HG02623 (cell line): ENCODE data around the gene GSG1L.
"Not testable (repeated sequence)": the region's sequence is repeated elsewhere in the genome, so short reads cannot be mapped to it uniquely, and the experiment has no call there.

Experiments used
- ATAC-seq: cut with Tn5 transposase; IDR thresholded peaks from one replicate; pipeline ENCODE4 v1.9.1; 2021; ENCODE audit warnings: moderate library complexity; ENCODE audit not compliant: unreplicated experiment

Gene GSG1L

DNA sequence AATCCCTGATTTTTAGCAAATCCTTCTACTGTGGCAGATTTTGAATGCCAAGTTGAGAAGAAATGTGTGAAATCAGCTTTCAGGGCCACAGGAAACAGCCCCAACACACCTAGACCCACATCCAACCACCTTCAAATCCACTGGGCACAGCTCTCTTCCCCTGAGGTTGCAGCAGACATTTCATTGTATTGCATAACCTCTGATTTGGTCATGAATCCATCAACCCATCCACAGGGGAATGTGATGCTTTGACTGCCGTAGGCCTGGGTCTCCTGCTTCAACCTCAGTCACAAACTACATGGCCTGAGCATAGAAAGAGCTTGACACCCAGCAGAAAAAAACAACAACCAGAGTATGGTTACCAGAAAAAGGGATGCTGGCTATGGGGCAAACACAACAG, 145.6 kb downstream of the GSG1L start:
- ATAC-seq = no peak

DNA sequence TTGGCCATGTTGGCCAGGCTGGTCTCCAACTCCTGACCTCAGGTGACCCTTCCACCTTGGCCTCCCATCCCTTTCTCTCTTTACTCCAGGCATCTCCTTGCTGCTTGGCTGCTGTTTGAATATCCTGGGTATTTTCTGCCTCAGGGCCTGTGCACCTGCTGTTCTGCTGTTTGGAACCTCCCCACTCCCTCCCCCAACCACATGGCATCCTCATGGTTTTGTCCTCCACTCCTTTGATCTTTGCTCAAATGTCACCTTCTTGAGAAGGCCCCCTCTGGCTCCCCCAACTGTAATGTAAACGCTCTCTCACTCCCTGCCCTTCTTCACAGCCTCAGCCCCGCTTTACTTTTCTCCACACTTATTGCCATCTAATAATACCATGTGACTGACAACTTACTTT, 152.0 kb downstream of the GSG1L start:
- no peak for ATAC-seq

DNA sequence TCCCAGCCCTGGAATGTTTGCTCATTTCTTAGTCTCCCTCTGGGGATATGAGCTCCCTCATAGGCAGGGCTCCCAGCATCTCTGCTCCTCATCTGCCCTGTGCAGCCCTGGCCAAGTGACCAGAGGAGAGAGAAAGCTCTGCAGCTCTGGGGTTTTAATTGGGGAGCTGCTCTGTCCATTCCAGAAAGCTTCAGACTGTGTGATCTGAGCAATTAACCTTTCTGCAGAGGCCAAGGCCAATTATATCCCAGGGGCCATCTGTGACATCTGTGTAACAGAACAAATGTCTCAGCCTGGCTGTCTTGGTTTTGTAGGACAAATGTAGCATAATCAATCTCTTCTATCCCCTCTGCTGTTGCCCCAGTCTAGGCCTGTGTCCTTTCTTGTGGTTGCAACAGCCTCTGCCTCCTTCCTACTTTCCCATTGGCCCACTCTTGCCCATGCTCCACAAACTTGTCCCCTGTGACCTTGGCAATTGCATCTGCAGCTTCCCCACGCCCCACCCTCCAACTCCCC, 156.0 kb downstream of the GSG1L start:
- no peak for ATAC-seq

DNA sequence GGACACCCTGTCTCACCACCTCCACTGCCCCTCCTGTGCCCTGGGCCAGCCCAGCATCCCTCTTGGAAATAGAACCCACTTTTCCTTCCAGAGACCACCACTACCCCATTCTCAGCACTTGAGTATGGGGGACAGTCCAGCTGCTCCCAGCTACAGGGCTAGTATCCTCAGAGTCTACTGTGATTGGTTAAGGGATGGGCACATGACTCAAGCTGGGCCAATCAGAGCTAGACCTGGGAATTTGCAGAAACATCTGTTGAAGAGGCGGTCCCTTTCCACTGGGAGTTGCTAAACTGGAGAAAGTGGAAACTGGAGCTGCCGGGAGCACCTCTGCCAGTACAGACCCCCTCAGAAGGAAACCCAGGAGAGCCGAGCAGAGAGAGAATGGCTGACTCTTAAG, 156.6 kb downstream of the GSG1L start:
- ATAC-seq = no peak

DNA sequence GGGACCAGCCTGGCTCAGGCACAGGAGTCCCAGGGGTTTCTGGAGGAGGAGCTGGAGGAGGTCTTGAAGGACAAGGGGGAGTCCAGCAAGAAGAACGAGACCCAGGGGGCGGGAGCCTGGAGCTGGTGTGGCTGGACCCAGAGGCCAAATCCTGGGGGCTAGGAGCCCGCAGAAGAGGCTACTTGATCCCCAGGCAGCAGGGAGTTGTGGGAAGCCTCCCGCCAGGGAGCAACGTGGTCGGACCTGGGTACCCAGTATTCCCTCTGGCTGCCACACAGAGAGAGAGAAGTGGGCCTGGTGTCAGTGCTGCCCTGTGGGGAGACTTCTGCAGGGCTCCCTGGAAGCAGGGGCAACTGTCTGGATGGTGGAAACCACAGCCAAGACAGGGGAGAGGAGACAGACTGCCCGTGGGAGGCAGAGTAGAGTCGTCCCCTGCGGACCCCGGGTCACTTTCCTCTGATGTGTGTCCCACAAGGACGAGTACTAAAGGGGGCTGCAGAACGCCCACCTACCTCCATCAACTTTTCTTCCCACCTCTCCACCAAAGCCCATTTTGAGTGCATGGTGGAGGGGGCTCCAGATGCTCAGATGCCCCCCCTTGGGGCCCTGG, 160.4 kb downstream of the GSG1L start:
- ATAC-seq = no peak

DNA sequence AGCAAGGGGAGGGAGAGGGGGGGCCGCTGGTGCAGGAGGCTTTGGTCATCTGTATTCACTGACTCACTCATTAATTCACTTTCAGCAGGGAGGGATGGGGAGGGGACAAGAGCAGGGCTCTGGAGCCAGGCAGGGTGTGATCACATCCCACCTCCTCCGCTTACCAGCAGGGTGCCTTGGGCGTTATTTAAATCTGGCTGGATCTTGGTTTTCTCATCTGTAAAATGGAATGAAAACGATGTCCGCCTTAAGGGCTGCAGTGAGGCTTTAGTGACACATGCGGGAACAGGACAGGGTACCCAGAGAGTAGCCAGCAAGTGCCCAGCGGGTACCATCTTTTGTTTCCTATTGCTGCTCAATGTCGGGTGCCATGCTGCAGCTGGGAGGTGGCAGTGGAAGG, 161.0 kb downstream of the GSG1L start:
- no peak for ATAC-seq

DNA sequence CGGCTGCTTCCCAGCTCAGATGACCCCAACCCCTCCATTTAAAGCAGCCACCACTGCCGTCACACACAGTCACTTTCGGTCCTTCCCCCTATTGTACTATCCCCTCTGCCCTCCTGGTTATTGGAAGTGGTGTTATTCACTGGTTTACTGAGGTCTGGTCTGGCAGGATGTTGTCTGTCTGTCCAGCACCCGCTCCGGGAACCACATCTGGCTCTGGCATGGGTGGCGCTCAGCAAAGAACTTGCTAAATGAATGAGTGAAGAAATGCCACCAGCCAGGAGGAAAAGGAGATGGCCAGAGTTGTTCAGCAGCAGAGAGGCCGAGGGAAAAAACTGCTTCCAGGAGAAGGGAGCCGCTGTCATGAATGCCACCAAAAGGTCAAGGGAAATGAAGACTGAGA, 161.6 kb downstream of the GSG1L start:
- no peak for ATAC-seq

DNA sequence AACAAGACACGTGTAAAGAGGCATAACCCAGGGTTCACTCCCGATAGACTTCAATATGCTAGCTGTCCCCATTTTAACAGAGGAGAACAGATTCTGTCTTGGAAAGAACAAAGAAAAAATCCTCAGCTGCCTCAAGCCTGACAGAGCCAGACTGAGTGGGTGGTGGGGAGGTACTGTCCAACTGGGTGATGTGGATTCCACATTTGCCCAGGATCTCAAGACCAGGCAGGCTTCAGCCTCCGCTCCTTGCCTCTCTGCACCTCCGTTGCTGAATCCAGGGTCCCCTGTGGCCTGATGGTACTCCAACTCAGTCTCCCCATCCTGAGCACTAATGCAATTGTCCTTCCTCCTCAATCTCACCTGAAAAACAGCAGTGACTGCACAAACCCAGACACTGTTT, 163.8 kb downstream of the GSG1L start:
- no peak for ATAC-seq

DNA sequence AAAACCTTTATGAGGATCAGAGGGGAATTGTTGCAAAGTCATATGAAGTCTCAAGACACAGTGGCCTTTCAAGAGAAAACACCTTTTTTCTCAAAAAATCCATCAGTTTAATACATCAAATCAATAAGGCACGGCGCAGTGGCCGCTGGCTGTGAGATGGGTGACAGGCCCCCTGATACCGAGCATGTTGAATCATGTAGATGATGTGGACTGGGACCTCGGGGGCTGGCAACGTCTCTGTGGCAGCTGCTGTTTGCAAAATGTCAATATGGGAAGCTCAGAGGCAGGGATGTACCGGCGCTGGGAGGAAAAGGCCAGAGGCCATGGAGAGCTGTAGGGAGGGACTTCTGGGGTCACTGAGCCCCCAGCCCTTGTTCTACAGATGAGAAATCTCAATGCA, 169.1 kb downstream of the GSG1L start:
- ATAC-seq = no peak

DNA sequence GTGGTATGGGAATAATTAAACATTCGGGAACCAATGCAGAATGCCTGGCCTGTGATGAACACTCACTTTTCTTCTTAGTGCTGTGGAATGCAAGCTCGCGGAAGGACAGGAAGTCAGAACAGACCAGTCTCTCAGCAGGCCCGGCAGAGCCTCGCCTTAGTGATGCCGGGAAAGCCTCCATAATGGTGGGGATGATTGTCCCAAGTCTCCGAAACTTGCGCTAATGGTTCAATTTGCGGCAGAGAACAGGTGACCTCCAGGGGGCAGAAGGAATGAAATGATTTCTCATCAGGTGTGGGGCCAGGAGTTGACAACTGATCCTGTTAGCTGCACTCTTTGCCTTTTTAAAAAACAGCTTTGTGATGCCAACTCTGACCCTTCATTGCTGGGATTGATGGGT, 170.6 kb downstream of the GSG1L start:
- ATAC-seq = no peak

DNA sequence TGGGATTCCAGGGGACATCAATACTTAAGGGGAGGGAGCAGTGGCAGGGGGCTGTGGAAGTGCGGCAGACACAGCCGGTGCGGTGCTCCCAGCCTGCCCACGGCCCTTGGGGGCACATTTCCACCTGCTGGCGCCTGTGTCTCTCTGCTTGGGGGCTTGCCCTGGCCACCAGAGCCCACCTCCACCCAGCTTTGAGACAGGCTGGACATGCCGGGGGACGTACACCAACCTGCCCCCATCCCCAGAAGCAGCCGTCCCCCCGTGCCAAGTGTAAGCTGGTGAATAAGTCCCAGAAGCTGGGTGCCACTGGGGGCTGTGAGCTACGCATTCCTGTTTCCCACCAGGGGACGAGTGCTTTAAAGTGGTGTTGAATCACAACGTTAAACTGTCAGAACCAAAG, 172.6 kb downstream of the GSG1L start:
- ATAC-seq = no peak

DNA sequence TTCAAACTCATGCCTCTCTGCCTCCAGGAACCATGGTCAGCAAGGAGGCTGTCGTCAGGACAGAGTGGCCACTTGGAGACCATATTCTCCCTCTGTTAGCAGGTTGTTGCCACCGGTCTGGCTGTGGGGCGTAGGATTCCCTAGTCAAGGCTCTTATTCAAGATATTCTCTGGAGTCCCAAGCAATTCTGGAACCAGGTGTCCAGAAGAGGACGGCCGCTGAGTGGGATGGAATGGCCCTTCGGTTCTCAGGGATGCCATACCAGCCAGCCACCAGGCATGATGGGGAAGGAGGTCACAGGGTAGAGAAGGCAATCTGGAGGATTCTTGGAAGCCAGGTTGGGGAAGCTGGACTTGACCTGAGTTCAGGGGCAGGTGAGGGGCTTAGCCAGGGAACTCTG, 173.5 kb downstream of the GSG1L start:
- ATAC-seq = no peak

DNA sequence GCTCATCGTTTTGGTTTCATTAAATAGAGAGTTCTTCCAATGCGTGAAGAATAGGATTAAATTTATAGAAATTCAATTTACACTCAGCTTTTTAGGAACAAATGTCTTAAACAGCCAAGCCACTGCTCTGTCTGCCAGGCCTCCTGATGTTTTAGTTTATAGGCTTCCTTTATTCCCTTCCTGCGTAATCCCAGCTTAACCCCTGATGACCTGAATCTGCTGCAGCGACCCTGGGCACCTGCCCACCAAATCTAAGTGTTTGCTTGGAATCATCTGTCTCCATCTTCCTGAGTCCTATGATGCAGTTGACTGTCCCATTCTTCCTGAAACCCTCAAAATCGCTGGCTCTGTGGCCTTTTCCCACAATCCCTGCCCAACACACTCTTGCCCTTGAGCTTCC, 179.9 kb downstream of the GSG1L start:
- ATAC-seq = no peak

DNA sequence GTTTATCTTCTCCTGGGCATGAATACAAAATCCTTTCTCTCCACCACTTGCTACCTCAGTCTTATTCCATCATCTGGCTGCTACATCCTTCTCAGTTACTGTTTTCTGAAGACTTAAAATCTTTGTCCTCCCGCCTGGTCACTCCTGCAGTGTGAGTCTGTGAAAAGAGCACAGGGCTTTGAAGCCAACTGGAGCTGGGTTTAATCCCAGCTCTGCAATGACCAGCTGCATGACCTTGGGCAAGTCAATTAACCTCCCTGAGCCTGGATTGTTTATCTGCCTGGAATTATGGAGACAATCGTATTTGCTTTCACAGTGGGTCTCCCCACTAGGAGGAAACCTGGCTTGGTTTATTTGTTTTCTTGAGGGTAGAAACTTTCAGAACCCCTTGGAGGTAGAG, 183.2 kb downstream of the GSG1L start:
- no peak for ATAC-seq

DNA sequence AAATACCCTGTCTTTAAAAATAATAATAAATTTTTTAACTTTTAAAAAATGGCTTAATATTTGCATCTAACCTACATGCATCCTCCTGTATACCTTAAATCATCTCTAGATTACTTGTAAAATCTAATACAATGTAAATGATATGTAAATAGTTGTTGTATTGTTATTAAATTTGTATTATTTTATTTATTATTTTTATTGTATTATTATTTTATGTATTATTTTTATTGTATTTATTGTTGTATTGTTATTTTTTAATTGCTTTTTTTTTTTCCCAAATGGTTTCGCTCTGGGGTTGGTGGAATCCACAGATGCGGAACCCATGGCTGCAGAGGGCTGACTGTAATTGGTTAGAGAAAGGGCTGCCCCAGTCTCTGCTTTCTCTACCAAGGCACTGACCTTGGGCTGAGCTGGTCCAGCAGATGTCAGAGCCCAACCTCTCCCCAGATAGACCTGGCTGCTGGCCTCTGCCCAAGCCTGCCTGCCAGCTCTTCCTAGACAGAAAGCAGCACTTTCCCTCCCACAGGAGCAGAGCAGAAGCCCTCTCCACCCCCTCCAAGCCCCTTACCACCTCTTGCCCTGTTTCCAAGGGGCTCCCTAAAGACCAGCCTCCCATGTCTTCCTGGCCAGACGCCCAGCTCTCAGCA, 183.8 kb downstream of the GSG1L start:
- no peak for ATAC-seq

DNA sequence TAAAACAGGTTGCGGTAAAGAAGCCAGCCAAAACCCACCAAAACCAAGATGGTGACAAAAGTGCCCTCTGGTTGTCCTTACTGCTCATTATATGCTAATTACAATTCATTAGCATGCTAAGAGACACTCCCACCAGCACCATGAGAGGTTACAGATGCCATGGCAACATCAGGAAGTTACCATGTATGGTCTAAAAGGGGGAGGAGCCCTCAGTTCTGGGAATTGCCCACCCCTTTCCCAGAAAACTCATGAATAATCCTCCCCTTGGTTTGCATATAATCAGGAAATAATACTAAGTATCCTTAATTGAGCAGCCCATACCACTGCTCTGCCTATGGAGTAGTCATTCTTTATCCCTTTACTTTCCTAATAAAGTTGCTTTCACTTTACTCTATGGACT, 190.9 kb downstream of the GSG1L start:
- ATAC-seq = not testable (repeated sequence)

DNA sequence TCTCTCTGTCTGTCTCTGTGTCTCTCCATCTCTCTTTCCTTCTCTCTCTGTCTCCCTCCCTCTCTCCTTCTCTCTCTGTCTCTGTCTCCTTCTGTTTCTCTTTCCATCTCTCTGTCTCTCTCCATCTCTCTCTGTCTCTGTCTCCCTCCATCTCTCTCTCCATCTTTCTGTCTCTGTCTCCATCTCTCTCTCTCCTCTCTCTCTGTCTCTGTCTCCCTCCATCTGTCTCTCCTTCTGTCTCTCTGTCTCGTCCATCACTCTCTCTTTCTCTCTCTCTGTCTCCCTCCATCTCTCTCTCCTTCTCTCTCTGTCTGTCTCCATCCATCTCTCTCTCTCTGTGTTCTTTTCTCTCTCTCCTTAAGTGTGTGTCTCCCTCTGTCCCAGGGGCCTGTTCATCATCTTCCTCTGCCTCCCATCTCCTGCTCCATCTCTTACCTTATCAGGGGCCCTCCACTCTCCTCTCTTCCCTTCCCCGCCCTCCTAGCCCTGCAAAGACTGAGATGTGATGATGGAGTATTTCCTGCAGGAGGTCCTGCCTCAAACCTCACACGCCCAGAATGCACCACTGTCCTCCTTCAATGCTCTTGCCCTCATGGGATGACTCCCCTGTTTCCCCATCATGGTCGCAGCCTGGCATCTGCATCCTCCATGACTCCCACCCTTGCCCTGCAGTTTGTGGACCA, 193.3 kb downstream of the GSG1L start:
- ATAC-seq = no peak

DNA sequence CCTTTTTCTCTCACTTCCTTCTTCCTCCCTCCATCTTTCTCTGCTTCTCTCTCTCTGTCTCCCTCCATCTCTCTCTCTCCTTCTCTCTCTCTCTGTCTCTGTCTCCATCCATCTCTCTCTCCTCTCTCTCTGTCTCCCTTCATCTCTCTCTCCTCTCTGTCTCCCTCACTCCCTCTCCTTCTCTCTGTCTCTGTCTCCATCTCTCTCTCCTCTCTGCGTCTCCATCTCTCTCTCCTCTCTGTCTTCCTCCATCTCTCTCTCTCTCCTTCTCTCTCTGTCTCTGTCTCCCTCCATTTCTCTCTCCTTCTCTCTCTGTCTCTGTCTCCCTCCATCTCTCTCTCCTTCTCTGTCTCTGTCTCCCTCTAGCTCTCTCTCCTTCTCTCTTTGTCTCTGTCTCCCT, 194.1 kb downstream of the GSG1L start:
- ATAC-seq = no peak

DNA sequence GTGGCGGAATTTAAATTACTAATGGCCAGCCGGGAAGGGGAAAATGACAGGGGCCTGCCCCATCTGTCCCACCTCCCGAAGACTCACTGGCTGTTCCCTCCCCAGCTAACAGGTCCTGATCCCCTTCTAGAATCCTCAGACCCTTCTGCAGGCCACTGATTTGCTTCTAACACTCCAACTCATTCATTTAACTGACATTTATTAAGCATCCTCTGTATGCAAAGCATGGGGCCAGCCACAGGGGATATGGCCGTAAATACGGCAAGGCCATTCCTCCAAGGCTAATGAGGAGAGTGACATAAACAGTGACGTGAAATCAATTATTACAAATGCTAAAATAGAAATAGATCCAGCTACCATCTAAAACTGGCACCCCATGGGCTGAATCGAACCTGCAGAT, 195.3 kb downstream of the GSG1L start:
- no peak for ATAC-seq

DNA sequence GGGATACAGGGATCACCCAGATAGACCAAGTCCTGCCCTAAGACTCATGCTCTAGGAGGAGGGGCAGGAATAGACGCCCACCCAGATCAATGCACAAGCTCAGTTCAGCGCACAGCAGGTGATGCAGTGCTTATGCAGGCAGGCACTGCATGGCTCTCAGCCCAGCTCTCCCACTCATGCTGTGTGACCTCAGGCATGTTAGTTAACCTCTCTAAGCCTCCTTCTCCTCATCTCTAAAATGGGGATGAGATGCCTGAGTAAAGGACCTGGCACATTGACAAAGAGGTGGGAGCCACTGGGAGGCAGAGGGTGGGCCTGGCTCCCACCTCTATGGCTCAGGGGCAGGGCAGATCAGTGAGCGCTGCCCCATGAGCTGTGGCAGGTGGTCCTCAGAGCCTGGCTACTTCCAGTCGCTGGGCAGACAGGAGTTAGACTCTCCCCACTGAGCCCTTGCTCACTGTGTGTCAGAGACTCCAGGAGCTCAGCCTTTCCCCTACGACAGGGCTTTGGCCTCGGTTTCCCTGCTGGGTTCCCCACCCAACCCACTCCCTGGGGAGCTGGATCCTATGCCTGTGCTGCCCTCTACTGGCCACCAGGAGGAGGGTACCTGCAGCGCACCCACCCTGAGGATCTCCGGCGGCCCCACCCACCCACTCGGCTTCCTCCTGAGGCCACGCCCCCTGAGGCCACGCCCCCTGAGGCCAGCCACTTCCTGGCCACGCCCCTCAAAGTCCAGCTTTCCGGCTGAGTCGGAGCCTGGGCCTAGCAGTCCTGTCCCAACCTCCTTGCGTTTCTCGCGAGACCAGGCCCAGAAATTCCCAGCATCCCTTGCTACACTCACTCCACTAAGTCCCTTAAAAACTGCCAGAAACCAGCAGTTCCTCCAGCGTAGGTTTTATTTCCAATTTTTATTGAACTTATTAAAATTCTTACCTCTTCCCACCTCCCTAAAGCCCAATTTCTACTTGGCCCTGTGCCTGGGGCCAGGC, 196.1 kb downstream of the GSG1L start:
- ATAC-seq = no peak

DNA sequence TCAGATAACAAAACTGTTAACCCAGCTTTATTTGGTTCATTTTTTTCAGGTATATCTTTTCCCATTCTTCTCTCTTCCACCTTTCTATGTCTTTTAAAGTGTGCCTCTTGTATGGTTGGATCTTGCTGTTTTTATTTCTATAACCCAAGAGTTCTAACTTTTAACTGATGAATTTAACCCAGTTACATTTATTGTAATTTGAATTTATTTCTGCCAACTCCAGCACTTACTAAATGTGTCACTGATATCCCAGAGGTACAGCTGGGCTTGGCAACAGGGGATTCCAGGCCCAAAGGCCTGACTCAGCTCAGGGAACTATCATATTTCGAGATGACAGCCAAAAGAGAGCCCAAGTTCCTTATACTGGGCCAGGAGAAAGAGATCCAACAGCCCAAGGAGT, 200.1 kb downstream of the GSG1L start:
- ATAC-seq = no peak
